Activated T-helper 9 cell treated with anti-CD3 and anti-CD28 coated beads, Interleukin-2, amount 50 U/mL, for 16 hours (primary cell): ENCODE data around the gene XPNPEP1.

Experiments used
- DNase-seq: peaks from one replicate; pipeline ENCODE4 v3.0.0-alpha.2; 2020; ENCODE audit warnings: low read depth

XPNPEP1 gene

GRCh38 chr10:109862738-109863137 is 60.6 kb downstream of the XPNPEP1 start:
- DNase-seq: no peak

DNA sequence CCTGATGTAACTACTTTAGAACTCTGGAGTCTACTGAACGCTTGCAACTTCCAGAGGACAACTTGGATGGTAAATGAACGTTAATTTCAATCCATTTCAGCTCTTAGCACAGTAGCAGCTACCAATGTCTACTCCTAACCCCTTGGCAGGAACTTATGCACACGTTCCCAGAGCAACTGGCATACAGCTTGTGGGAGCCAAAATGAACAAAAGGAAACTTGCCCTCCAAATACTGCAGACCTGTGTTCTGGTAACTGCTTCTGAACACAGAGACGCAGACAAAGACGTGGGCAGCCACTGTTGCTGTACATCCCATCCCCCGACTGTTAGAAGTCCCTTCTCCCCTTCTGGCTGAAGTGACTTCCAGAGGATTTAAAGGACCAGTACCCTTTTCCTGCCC is 61.3 kb downstream of the XPNPEP1 start:
- DNase-seq: no peak

DNA sequence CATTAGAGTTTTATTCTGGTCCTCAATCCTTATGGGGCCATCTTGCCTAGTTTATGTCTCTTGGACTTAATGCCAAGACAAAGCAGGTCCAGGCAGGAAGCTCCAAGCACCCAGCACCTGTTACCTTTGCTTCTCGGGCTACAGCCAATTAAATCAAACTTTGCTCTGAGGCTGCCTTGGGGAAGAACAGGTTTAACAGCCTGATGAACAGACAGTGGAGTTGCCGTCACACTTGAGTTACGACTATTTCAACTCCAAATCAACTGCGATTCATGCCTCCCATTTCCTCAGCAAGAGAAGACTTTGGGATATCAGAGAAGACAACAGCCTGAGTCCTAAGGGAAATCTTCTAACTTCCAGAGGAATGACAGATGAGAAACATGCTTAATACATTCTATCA is 62.2 kb downstream of the XPNPEP1 start:
- no peak for DNase-seq

- DNase-seq: no peak
These were observed 64.1 kb downstream of the XPNPEP1 start for GRCh38 chr10:109859221-109859620.

DNA sequence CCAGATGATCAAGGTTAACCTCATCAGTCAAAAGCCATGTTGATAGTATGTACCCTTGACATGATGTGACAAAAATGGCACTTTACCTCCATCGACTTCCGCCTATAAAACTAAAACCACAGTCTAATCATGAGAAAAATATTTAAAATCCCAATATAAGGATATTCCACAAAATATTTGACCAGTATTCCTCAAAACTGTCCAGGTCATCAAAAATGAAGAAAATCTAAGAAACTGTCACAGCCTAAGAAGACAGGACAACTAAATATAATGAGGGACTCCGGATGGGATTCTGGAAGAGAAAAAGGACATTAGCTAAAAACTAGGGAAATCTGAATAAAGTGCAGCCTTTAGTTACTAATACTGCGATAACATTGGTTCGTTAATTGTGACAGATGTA is 67.6 kb downstream of the XPNPEP1 start:
- no peak for DNase-seq

- DNase-seq: no peak
These were observed 69.4 kb downstream of the XPNPEP1 start for GRCh38 chr10:109853921-109854320.

GRCh38 chr10:109852475-109853037 is 70.8 kb downstream of the XPNPEP1 start:
- peak; percentile 43 for DNase-seq

DNA sequence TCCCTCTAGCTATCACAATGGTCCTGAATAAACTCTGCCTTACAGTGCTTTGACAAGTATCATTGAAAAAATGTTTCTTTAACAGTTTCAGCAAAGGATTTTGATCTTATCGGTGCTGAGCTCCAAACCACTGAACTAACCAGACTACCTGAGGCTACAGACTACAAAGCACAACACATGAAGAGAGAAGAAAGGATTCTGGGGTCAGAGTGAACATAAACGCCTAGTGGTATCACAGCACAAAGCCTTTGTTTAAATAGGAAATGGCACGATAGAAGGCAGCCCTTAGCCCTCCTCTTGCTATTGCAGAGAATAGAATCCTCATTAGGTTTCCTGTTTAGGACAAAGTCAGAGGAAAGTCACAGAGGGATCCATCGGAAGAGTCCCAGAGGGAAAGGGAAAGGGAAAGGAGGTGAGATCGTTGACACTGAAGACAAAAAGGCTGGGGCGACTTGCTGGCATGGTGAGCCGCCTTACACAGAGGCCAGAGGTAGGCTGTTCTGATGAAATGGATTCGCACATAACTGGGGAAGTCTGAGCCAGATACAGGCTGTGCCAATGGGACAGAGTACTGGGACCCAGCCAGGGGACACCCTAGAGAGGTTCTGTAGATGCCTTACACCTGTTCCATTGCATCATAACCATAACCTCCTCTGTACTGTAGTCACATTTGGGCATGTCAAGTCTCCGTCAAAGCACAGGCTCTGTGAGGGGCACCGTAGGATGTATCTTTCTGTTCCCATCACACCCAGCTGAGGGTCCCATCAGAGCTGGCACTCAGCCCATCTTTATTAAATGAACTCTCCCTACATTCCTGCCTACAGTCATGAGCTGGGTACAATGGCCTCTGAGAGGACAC is 71.5 kb downstream of the XPNPEP1 start:
- no peak for DNase-seq

DNA sequence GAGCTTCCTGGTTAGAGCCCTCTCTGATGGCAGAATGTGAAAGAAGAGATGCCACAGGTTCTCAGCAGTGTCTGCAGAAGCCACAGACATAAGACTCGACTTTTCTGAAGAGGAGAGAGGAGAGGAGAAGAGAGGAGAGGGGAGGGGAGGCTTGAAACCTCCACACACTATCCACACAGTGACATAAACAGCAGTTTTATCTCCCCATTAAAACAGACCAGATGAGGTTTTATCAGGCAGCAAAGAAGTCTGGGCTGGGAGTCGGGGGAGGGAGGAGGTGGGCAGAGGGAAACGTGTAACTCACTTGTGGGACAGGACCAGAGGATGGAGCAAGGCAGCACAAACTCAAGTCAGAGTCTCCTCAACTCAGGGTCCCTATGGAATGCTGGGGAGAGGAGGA is 76.5 kb downstream of the XPNPEP1 start:
- DNase-seq: no peak

- DNase-seq: no peak
These were observed 78.0 kb downstream of the XPNPEP1 start for GRCh38 chr10:109845308-109845707.

DNA sequence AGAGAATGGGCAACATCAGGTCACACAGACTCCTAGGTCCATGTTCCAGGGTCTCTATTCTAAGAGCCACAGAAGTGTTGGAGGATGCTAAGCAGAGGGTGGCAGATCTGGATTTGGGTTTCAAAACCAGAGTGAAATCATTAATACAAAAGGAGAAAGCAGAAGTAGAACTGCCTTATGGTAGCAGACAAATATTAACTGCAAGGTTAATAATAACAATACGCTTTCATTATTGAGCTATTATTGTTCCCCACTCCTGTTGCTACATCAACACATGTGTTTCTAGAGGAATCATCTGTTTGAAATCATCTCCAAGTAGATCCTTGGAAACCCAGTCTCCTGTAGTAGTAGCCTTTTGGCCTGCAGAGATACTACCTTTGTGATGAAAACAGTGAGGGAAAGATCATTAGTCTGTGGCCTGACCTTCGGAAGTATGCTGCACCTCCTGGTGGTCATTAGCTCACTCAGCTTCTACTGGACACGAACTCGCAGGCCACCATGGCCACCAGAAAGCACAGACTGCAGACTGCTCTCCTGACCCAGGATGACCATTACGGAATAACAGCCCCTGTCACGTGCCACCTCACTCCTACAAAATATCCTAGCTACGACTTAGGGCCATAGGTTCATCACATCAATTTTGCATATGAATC is 84.6 kb downstream of the XPNPEP1 start:
- no peak for DNase-seq

GRCh38 chr10:109837384-109837783 is 85.9 kb downstream of the XPNPEP1 start:
- DNase-seq: no peak

- DNase-seq: no peak
These were observed 88.1 kb downstream of the XPNPEP1 start for GRCh38 chr10:109835257-109835656.

GRCh38 chr10:109831846-109832245 is 91.5 kb downstream of the XPNPEP1 start:
- DNase-seq: no peak

DNA sequence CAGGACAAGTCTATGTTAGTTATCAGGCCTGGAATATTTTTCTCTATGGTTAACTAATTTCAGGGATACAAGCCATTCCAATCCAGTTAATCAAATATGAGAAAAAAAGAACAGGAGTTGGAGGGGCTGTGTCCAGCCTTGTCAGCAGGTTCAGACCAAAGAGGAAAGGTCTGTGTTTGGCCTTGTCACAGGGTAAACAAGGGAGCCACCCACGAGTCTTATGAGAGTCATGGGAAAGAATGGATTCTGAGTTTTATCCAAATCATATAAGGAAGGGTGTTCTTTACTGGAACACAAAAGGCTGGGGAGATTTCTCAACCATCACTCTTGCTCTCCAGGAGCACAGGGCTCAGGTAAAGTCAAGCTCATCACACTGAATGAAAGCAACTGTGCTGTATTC is 99.1 kb downstream of the XPNPEP1 start:
- DNase-seq: no peak

DNA sequence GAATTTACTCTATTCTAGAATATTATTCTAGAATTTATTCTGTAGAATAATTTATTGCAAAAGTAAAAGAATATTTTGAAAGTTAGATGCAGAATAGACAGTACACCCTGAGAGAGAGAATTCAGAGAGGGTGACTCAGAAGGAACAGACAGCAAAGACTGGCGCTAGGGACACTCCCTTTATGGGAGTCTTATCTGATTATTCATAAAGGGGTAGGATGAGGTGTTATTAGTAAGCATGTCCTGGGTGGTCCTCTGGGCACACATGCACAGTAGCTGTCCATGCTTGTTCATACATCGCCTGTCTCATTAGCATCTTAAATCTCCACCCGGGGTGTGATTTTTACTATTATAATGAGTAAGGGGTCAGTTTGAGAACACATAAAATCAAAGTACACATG is 100.1 kb downstream of the XPNPEP1 start:
- DNase-seq: no peak

DNA sequence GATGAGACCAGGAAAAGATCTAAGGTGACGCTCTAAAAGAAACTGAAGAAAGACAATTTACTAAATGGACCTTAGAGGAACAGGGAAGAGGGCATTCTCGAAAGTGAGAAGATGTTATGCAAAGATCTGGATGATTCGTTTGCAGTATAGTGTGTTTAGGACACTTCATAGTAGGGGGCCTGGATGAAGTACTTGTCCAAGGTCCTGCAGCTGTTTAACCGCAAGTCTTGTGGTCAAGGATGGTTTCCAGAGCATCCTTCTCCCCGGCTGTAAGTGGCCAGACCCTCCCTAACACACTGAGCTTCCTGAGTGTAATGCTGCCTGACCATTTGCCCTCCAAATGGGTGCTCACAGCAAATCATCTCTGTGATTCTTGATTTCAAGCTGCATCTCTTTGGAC is 101.6 kb downstream of the XPNPEP1 start:
- no peak for DNase-seq

DNA sequence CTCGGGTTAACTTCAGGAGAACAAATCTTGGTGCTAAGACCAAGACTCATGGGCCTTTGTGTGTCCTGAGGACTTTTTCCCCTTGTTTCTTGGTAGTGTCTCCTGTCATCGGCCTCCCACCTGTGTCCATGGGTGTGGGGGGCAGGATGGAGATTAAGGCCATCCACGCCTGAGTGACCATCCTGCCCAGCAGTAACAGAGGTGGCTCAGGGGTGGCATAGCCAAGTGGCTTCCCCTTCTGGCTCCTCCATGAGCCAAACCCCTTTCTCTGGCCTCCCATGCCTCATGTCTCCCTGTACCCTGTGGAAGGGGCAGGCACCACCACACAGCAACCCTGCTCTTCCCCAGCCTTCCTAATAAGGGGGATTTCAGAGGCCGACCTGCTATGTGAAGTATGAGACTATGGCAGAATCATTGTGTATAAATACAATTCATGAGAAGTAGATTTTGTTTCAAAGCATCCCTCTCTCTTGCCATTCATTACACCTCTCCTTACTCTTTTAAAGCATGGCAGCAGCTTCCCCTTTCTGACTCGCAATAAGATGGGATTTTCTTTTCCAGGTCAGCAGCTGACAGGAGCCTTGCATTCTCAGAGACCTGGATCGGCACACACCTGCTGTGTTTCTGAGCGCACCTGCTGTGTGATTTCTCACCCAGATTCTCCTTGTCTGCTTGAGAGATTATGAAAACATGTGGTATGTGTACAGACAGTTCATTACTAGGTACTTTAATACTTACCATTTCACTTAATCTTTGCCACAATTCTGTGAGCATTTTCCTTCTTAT is 102.5 kb downstream of the XPNPEP1 start:
- DNase-seq: no peak

- no peak for DNase-seq
These were observed 103.5 kb downstream of the XPNPEP1 start for GRCh38 chr10:109819807-109820206.
